GM13976 (cell line): Measurements from ENCODE around the gene DNAI2.

Experiments
- DNase-seq: peaks from one replicate; pipeline ENCODE4 v3.0.0; 2012; ENCODE audit warnings: low spot score
- in situ Hi-C: fragments of 300-500 bp; cut with MboI; formaldehyde crosslinking; loops from one replicate; pipeline ENCODE4 v1.12.0; 2022; ENCODE audit warnings: low sequenced_read_pairs, mixed read lengths, inconsistent platforms; ENCODE audit not compliant: unreplicated experiment
- TF ChIP-seq, protein P1 (sequence below): IDR thresholded peaks from 2 replicates; pipeline ENCODE4 v1.5.1; 2012; ENCODE audit warnings: borderline replicate concordance, mild to moderate bottlenecking; ENCODE audit not compliant: insufficient read depth; ENCODE audit errors: extremely low read depth, missing control alignments, control extremely low read depth

The DNAI2 gene

DNA sequence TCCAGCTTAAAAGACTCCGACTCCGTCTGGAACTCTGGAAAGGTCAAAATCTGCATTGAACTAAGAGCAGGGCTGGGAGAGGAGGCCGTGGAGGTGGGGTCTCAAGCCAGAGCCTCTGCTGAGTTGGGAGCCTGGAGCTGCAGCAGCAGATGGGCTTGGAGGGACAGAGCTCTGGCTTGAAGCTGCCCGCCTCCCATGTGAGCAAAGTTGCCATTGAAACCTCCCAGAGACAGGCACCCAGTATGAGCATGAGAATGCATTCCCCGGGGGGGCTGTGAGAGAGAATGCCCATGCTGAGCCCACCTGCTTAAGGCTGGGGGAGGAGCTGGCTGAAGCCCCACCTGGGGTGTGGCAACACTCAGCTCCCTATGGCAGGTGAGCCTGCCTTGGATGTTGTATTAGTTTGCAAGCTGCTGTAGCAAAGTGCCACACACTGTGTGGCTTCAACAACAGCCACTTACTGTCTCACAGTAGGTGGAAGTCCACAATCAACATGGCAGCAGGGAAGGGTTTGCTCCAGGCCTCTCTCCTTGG is 61.6 kb downstream of the DNAI2 start:
- TF ChIP-seq, protein P1, sequence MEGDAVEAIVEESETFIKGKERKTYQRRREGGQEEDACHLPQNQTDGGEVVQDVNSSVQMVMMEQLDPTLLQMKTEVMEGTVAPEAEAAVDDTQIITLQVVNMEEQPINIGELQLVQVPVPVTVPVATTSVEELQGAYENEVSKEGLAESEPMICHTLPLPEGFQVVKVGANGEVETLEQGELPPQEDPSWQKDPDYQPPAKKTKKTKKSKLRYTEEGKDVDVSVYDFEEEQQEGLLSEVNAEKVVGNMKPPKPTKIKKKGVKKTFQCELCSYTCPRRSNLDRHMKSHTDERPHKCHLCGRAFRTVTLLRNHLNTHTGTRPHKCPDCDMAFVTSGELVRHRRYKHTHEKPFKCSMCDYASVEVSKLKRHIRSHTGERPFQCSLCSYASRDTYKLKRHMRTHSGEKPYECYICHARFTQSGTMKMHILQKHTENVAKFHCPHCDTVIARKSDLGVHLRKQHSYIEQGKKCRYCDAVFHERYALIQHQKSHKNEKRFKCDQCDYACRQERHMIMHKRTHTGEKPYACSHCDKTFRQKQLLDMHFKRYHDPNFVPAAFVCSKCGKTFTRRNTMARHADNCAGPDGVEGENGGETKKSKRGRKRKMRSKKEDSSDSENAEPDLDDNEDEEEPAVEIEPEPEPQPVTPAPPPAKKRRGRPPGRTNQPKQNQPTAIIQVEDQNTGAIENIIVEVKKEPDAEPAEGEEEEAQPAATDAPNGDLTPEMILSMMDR = no peak
- in situ Hi-C loops = no loop called here
- DNase-seq = no peak

DNA sequence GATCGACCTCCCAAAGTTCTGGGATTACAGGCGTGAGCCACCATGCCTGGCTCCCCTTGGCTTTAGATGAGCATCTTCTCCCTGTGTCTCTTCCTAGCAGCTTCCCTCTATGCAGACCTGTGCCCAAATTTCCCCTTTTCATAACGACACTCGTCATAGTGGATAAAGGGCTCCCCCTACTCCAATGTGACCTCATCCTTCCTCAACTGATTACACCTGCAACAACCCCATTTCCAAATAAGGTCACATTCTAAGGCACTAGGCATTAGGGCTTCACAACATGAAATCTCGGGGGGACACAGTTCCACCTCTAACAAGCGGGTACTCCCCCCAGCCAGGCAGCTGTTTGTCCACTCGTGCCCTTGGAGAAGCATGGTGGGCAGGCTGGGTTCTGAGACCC is 62.3 kb downstream of the DNAI2 start:
- in situ Hi-C loops = no loop called here
- TF ChIP-seq, protein P1 = no peak
- no peak for DNase-seq

DNA sequence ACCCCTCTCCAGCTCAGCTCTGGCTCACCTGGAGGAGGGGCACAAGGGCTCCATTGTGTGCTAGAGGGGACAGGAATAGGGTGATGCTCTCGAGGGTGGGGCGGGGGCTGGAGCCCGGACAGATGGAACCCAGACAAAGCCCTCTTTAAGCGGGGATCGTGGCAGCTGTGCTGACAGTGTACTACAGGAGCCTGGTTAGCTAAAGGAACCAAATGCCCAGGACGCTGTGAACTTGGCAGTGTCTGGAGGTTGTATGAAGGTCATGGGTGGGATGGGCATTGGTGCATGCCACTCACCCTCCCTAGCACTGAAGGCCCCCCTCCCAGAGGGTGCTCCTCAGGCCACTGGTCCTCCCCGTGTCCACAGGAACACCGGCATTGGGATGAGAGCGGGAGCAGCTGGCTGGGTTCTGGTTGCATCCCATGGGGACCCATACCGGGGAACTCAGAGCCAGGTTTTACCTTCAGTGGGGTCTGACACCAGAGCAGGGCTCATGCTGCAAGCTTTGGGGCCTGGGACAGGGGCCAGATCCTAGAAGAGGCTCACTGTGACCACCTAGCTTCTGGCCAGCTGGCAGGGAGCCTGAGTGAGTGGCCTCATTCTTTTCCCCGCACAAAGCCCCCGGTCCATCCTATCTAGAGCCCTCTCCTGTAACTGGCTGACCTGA is 63.9 kb downstream of the DNAI2 start:
- in situ Hi-C loops = no loop called here
- no peak for DNase-seq
- TF ChIP-seq, protein P1 = no peak

DNA sequence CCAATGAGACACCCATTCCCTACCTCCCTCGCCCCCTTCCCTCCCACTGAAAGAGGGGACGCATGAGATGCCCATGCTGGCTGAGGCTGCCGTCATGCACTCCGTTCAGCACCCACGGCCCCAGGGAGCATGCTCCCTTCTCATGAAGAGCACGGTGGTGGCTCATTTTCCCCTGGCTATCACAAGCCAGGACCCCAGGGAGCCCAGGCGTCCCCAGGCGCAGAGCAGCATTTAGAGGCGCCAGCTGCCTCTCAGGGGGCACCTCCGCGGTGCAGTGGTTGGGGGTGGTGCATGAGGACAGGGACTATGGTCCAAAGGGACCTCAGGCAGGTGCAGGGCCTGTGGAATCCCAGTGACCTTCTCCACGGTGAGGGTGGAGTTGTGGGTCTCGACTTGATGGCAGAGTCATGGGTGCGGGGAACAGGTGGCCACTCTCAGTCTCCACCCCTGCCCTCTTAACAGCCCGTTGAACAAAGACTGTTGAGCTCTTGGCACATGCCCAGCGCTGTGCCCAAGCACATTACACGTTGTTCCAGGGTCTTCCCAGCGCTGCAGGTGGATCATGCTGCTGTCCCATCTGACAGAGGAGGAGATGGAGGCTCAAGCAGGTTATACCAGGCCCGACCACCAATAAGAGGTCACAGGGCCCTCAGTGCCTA is 65.6 kb downstream of the DNAI2 start:
- TF ChIP-seq, protein P1 = no peak
- in situ Hi-C loops = no loop called here
- DNase-seq = no peak

DNA sequence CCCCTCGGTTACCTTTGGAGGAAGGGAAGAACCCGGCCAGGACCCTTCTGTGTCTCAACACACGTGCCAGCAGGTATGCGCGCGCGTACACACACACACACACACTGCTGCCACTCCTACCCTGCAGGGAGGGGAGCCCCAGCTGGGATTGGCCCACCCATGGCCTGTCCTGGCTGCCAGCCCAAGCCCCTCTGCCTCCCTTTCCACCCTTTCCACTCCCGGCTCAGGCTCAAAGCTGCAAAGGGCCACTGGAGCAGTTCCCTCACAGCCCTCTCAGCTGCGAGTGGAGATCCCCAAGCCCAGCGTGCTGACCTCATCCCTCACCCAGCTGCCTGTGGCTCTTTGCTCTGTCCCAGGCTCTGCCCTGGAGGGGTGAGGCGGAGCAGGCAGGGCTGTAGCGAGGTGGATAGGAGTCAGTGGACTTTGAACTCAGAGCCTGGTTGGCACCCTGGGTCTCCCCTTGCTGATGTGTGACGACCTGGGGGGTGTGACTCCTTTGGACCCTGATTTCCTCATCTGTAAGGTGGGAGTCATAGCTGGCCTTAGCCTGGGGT is 66.5 kb downstream of the DNAI2 start:
- in situ Hi-C loops = no loop called here
- TF ChIP-seq, protein P1 = no peak
- DNase-seq = no peak

DNA sequence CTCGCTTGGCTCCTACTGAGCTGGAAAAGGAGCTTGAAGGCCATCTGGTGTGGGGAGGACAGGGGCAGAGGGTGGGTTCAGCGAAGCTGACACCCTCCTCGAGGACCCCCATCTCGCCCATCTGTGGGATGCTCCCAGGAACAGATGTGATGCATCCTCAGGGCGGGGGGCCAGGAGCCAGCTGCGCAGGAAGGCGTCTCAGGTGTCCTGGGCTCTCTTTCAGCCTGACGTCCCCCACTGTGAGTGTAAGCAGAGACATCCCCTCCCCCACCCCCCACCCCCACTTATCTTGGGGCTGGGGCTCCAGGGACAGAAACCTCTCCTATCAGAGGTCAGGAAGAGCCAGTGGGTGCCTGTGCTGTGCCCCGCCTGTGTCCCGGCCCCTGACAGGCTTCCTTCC is 68.2 kb downstream of the DNAI2 start:
- no peak for DNase-seq
- TF ChIP-seq, protein P1 = no peak
- in situ Hi-C loops = no loop called here
